GM12878 (cell line): Measurements from ENCODE around the gene SYNM. TPM values are rescaled to one million over a fixed set of nuclear protein-coding genes. Genes with fewer than 3 reads are reported as not detected.

Experiments
- ATAC-seq: fragments of 200-7000 bp; cut with Tn5 transposase; 3 replicates; pipeline ENCODE4 v1.9.1; 2020; ENCODE audit warnings: mild to moderate bottlenecking, moderate library complexity
- BruUV-seq: library from RNA; stranded (reverse); fragments of 400-500 nt; replicated peaks from 2 replicates; lab custom pipeline; 2021; lab: Mats Ljungman, UMichigan
- CTCF ChIA-PET: fragments of 300-600 bp; sonication (Branson Sonifier 250); formaldehyde crosslinking; extraction: SDS; loops from one replicate; lab custom pipeline; 2021; ENCODE audit warnings: inconsistent platforms; lab: Yijun Ruan, JAX
- POLR2A ChIA-PET: fragments of 350-600 bp; formaldehyde crosslinking; extraction: SDS; loops from one replicate; lab custom pipeline; 2021; ENCODE audit warnings: inconsistent platforms; lab: Charles Lee
- RAD21 ChIA-PET: fragments of 300-600 bp; sonication (Branson Sonifier 250); formaldehyde crosslinking; loops from one replicate; lab custom pipeline; 2023; ENCODE audit warnings: antibody characterized with exemption; ENCODE audit not compliant: unreplicated experiment; lab: Charles Lee
- SMC1A ChIA-PET: fragments of 300-600 bp; sonication (Branson Sonifier 250); formaldehyde crosslinking; loops from one replicate; lab custom pipeline; 2023; ENCODE audit not compliant: unreplicated experiment, uncharacterized antibody; lab: Charles Lee
- DNase-seq: peaks from one replicate; pipeline ENCODE4 v3.0.0-alpha.2; 2011; ENCODE audit warnings: low read depth, low spot score
- FAIRE-seq: peaks from 3 replicates; lab custom pipeline; 2011; peaks lifted over from hg19 to GRCh38; lab: Jason Lieb, UNC
- H2AFZ ChIP-seq: 2 replicates; pipeline ENCODE4 v1.6.0; 2011; ENCODE audit warnings: low read depth, low read length, control low read depth; ENCODE audit not compliant: control insufficient read depth
- H3K27ac ChIP-seq: 2 replicates; pipeline ENCODE4 v1.5.1; 2011; ENCODE audit warnings: control low read depth; ENCODE audit not compliant: control insufficient read depth, insufficient read depth
- H3K27me3 ChIP-seq, 2 experiments: replicated peaks in 1 of 2; 2 replicates each; pipeline versions ENCODE4 v1.6.0 to v1.6.1; 2011; ENCODE audit warnings: low read length in 1 of 2; ENCODE audit not compliant: control insufficient read depth in 2 of 2, insufficient read depth in 2 of 2
- H3K36me3 ChIP-seq, 2 experiments: 2 replicates each; pipeline ENCODE4 v1.5.1; 2011; ENCODE audit warnings: low read length in 1 of 2; ENCODE audit not compliant: control insufficient read depth in 2 of 2, insufficient read depth in 2 of 2
- H3K4me1 ChIP-seq: 2 replicates; pipeline ENCODE4 v1.6.1; 2011; ENCODE audit warnings: mild to moderate bottlenecking, low read length, moderate library complexity, mixed read lengths; ENCODE audit not compliant: control insufficient read depth, insufficient read depth
- H3K4me2 ChIP-seq: 2 replicates; pipeline ENCODE4 v1.6.0; 2011; ENCODE audit warnings: control low read depth; ENCODE audit not compliant: control insufficient read depth, insufficient read depth
- H3K4me3 ChIP-seq: fragments of 200-600 bp; sonication (generic); 2 replicates; pipeline ENCODE4 v1.5.1; 2016
- H3K79me2 ChIP-seq: 2 replicates; pipeline ENCODE4 v1.6.0; 2011; ENCODE audit warnings: low read length; ENCODE audit not compliant: control insufficient read depth, insufficient read depth
- H3K9ac ChIP-seq: 2 replicates; pipeline ENCODE4 v1.8.0; 2011; ENCODE audit warnings: low read length, control low read depth, mixed read lengths; ENCODE audit not compliant: control insufficient read depth, insufficient read depth
- H3K9me3 ChIP-seq: replicated peaks from 3 replicates; pipeline ENCODE4 v1.5.1; 2011; ENCODE audit warnings: mild to moderate bottlenecking, low read length; ENCODE audit not compliant: control insufficient read depth, insufficient read depth
- H4K20me1 ChIP-seq: 2 replicates; pipeline ENCODE4 v1.6.0; 2011; ENCODE audit not compliant: control insufficient read depth, insufficient read depth
- CEBPB ChIP-seq, 2 experiments: fragments of 150-350 bp in 1 of 2; IDR thresholded peaks; 2 replicates each; pipeline ENCODE4 v1.6.1; 2012 to 2014; ENCODE audit warnings: low read depth in 2 of 2, low read length in 2 of 2, borderline replicate concordance in 1 of 2, inconsistent platforms in 1 of 2
- CHD1 ChIP-seq: IDR thresholded peaks from 2 replicates; pipeline ENCODE4 v1.6.1; 2012; ENCODE audit warnings: low read depth, low read length, improper control_type of control experiment
- CHD4 ChIP-seq: fragments of 200-600 bp; sonication (generic); IDR thresholded peaks from 2 replicates; pipeline ENCODE4 v1.6.1; 2016; ENCODE audit warnings: mild to moderate bottlenecking
- IRF4 ChIP-seq: IDR thresholded peaks from 2 replicates; pipeline ENCODE4 v1.6.1; 2011; ENCODE audit warnings: low read depth, low read length
- KDM1A ChIP-seq: fragments of 200-600 bp; sonication (generic); IDR thresholded peaks from 2 replicates; pipeline ENCODE4 v1.6.1; 2016; ENCODE audit warnings: borderline replicate concordance
- KLF5 ChIP-seq: fragments of 450-650 bp; IDR thresholded peaks from 2 replicates; pipeline ENCODE4 v1.6.1; 2014; ENCODE audit warnings: mild to moderate bottlenecking; ENCODE audit not compliant: partially characterized antibody
- NR2F1 ChIP-seq: fragments of 450-650 bp; conservative IDR thresholded peaks from 2 replicates; pipeline ENCODE4 v1.6.1; 2017; ENCODE audit warnings: mild to moderate bottlenecking
- PAX5 ChIP-seq: IDR thresholded peaks from 2 replicates; pipeline ENCODE4 v1.6.1; 2011; ENCODE audit warnings: low read depth, low read length, borderline replicate concordance
- SIN3A ChIP-seq: IDR thresholded peaks from 2 replicates; pipeline ENCODE4 v1.6.1; 2012; ENCODE audit warnings: low read depth, low read length, improper control_type of control experiment
- USF1 ChIP-seq: IDR thresholded peaks from 2 replicates; pipeline ENCODE4 v1.6.1; 2011; ENCODE audit warnings: borderline replicate concordance, low read depth, mild to moderate bottlenecking, moderate library complexity, mixed read lengths, low read length; ENCODE audit not compliant: insufficient read depth; ENCODE audit errors: extremely low read length
- USF2 ChIP-seq: IDR thresholded peaks from 2 replicates; pipeline ENCODE4 v1.6.1; 2011; ENCODE audit warnings: low read depth, low read length, improper control_type of control experiment, borderline replicate concordance
- YY1 ChIP-seq: IDR thresholded peaks from 2 replicates; pipeline ENCODE4 v1.6.1; 2011; ENCODE audit warnings: low read depth, mild to moderate bottlenecking, low read length
- ZBTB11 ChIP-seq: fragments of 450-650 bp; formaldehyde crosslinking; IDR thresholded peaks from 2 replicates; pipeline ENCODE4 v1.5.0; 2022; ENCODE audit warnings: mild to moderate bottlenecking, missing genetic modification characterization
- ZNF274 ChIP-seq: IDR thresholded peaks from one replicate; pipeline ENCODE4 v1.8.0; 2011; ENCODE audit not compliant: insufficient read length, insufficient read depth
- WGBS: methylation state at CpG from one replicate; pipeline ENCODE4 v1.1.6; 2016; ENCODE audit warnings: low lambda C conversion rate; ENCODE audit not compliant: insufficient replicate concordance, insufficient coverage; ENCODE audit errors: missing lambda C conversion rate; 5-methylcytosine and 5-hydroxymethylcytosine counted together
- in situ Hi-C: fragments of 300-500 bp; cut with MboI; formaldehyde crosslinking; loops from 9 replicates; pipeline ENCODE4 v1.14.3; 2018; ENCODE audit warnings: mixed read lengths
- intact Hi-C: fragments of 100-400 bp; cut with micrococcal nuclease; formaldehyde crosslinking; loops from one replicate; pipeline ENCODE4 v1.14.2; 2022; ENCODE audit not compliant: unreplicated experiment
- polyA plus RNA-seq, 11 experiments: library from polyadenylated mRNA; depleted of rRNA in 4 of 11; unstranded in 6 of 11; stranded (reverse) in 5 of 11; fragments of >200 nt; fragmentation: Nextera tagmentation in 4 of 11; fragmentation: Illumina TruSeq in 1 of 11; extraction: Ambion mirVana in 4 of 11; extraction: Trizol in 1 of 11; gene quantifications; 1 replicate in 1 of 11; 2 replicates in 10 of 11; pipeline versions ENCODE4 v1.2.1 to v1.2.3, GENCODE V29; 2011 to 2016; ENCODE audit warnings: inconsistent platforms in 2 of 11, missing spikeins in 2 of 11, low read depth in 1 of 11
- total RNA-seq, 4 experiments: library from RNA; depleted of rRNA in 3 of 4; stranded (reverse); fragments of >200 nt in 3 of 4; fragmentation: Illumina TruSeq in 1 of 4; extraction: Trizol in 1 of 4; gene quantifications; 2 replicates each; pipeline versions ENCODE4 v1.2.1 to v1.2.3, GENCODE V29; 2013 to 2021

The SYNM gene
- total and polyA plus RNA-seq, 10 of the 15 experiments (the other 5 are each of a cell fraction or from before 2014, with no cell fraction given), result 0.05 to 1.1 (median 0.89) TPM; not detected in 1

GRCh38 chr15:99121691-99122410, 17.0 kb downstream of the SYNM start:
- CTCF ChIA-PET, result no interaction called here
- RAD21 ChIA-PET, result no interaction called here
- SMC1A ChIA-PET, result no interaction called here
- BruUV-seq, result no TSS peak
- 50% methylated on average over 8 of the region's 8 CpGs for WGBS
- H3K4me3 ChIP-seq, result no peak overlapping the region
- H3K9me3 ChIP-seq, result no peaks in the 10 kb centered on the region
- H3K27ac ChIP-seq, result no peak overlapping the region
- FAIRE-seq (no peak), ATAC-seq (no peak), DNase-seq (no peak)
- H3K9ac ChIP-seq, result no peak overlapping the region
- POLR2A ChIA-PET, result no interaction called here
- H3K4me2 ChIP-seq, result no peak overlapping the region
- no peak overlapping the region for H2AFZ ChIP-seq
- H3K27me3 ChIP-seq, result no peaks in the 10 kb centered on the region; a peak in 1 of 4 replicates
- no peaks in the 10 kb centered on the region for H4K20me1 ChIP-seq
- in situ Hi-C loops, result loop anchor here (25.0 kb wide), 1 partner anchor 615 kb away; the partner anchor contains the start of gene LYSMD4
- no peaks in the 10 kb centered on the region for H3K36me3 ChIP-seq
- H3K79me2 ChIP-seq, result no peaks in the 10 kb centered on the region
- no peaks in the 10 kb centered on the region for H3K4me1 ChIP-seq
- intact Hi-C loops, result no loop called here
- TF ChIP-seq CHD1 (no peak), CHD4 (no peak), NR2F1 (no peak), USF1 (no peak), USF2 (no peak), ZNF274 (no peak), PAX5 (no peak), CEBPB (IDR thresholded peaks at IDR 0.05; ENCODE audit: borderline replicate concordance in 1 of 2, low read depth in 2 of 2, low read length in 2 of 2) (no peak), IRF4 (no peak), ZBTB11 (CRISPR knock-in tag) (no peak), KLF5 (no peak), KDM1A (no peak), SIN3A (no peak), YY1 (no peak)
